Measurements from ENCODE around the gene ARHGEF33. TPM values are rescaled to one million over a fixed set of nuclear protein-coding genes. Genes with fewer than 3 reads are reported as not detected.

Gene ARHGEF33
- total and polyA plus RNA-seq, 2 of the 13 experiments (the other 11 are each of a cell fraction or from before 2014, with no cell fraction given), result 0.04 TPM; not detected in 1

DNA sequence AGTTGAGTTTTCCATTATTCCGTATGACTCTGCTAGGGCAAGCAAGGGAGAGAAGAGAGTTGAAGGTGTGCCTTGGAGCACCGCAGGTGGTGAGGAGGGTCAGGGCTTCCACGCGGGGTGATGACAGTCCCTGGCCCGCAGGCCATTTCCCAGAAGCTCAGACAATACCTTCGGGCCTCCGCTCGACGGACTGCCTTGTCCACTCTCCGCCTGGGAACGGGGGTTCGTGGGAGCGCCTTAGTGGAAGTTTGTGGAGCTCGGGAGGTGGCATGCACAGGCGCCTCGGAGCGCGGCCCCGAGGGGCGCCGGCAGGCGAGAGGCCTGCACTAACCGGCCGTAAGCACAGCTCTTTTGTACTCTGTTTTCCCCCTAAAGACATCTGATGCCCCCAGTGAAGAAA is 69.8 kb downstream of the ARHGEF33 start:
- H3K9me3 ChIP-seq (ENCODE audit: low read length), result no peaks in the 10 kb centered on the region
- no peaks in the 10 kb centered on the region for H3K27me3 ChIP-seq (ENCODE audit: control insufficient read depth in 1 of 2, insufficient read depth in 2 of 2, low read length in 2 of 2)
- TF ChIP-seq, protein P1, sequence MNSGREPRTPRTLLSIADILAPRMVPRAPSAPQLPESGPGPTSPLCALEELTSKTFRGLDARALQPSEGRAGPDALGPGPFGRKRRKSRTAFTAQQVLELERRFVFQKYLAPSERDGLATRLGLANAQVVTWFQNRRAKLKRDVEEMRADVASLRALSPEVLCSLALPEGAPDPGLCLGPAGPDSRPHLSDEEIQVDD (CRISPR knock-in tag; IDR thresholded peaks at IDR 0.05; ENCODE audit: borderline replicate concordance), result no peak
- TF ChIP-seq ZNF235 (CRISPR knock-in tag; IDR thresholded peaks at IDR 0.05; ENCODE audit: borderline replicate concordance) (no peak), ZNF619 (CRISPR knock-in tag; IDR thresholded peaks at IDR 0.05) (no peak), ZNF569 (CRISPR knock-in tag; IDR thresholded peaks at IDR 0.05; ENCODE audit: borderline replicate concordance) (no peak), KDM5A (IDR thresholded peaks at IDR 0.05; ENCODE audit: borderline replicate concordance, low read length) (no peak), FOXM1 (CRISPR knock-in tag; IDR thresholded peaks at IDR 0.05) (no peak), ZNF563 (CRISPR knock-in tag; IDR thresholded peaks at IDR 0.05) (no peak), ZBTB38 (CRISPR knock-in tag; IDR thresholded peaks at IDR 0.05) (no peak)
- TF ChIP-seq, protein P2, sequence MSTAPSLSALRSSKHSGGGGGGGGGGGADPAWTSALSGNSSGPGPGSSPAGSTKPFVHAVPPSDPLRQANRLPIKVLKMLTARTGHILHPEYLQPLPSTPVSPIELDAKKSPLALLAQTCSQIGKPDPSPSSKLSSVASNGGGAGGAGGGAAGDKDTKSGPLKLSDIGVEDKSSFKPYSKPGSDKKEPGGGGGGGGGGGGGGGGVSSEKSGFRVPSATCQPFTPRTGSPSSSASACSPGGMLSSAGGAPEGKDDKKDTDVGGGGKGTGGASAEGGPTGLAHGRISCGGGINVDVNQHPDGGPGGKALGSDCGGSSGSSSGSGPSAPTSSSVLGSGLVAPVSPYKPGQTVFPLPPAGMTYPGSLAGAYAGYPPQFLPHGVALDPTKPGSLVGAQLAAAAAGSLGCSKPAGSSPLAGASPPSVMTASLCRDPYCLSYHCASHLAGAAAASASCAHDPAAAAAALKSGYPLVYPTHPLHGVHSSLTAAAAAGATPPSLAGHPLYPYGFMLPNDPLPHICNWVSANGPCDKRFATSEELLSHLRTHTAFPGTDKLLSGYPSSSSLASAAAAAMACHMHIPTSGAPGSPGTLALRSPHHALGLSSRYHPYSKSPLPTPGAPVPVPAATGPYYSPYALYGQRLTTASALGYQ (CRISPR knock-in tag; IDR thresholded peaks at IDR 0.05), result no peak
- TF ChIP-seq, protein P3, sequence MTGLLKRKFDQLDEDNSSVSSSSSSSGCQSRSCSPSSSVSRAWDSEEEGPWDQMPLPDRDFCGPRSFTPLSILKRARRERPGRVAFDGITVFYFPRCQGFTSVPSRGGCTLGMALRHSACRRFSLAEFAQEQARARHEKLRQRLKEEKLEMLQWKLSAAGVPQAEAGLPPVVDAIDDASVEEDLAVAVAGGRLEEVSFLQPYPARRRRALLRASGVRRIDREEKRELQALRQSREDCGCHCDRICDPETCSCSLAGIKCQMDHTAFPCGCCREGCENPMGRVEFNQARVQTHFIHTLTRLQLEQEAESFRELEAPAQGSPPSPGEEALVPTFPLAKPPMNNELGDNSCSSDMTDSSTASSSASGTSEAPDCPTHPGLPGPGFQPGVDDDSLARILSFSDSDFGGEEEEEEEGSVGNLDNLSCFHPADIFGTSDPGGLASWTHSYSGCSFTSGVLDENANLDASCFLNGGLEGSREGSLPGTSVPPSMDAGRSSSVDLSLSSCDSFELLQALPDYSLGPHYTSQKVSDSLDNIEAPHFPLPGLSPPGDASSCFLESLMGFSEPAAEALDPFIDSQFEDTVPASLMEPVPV (CRISPR knock-in tag; IDR thresholded peaks at IDR 0.05), result no peak
- TF ChIP-seq, protein P4, sequence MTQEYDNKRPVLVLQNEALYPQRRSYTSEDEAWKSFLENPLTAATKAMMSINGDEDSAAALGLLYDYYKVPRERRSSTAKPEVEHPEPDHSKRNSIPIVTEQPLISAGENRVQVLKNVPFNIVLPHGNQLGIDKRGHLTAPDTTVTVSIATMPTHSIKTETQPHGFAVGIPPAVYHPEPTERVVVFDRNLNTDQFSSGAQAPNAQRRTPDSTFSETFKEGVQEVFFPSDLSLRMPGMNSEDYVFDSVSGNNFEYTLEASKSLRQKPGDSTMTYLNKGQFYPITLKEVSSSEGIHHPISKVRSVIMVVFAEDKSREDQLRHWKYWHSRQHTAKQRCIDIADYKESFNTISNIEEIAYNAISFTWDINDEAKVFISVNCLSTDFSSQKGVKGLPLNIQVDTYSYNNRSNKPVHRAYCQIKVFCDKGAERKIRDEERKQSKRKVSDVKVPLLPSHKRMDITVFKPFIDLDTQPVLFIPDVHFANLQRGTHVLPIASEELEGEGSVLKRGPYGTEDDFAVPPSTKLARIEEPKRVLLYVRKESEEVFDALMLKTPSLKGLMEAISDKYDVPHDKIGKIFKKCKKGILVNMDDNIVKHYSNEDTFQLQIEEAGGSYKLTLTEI (CRISPR knock-in tag; conservative IDR thresholded peaks at IDR 0.05), result no peak
- TF ChIP-seq, protein P5, sequence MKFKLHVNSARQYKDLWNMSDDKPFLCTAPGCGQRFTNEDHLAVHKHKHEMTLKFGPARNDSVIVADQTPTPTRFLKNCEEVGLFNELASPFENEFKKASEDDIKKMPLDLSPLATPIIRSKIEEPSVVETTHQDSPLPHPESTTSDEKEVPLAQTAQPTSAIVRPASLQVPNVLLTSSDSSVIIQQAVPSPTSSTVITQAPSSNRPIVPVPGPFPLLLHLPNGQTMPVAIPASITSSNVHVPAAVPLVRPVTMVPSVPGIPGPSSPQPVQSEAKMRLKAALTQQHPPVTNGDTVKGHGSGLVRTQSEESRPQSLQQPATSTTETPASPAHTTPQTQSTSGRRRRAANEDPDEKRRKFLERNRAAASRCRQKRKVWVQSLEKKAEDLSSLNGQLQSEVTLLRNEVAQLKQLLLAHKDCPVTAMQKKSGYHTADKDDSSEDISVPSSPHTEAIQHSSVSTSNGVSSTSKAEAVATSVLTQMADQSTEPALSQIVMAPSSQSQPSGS (CRISPR knock-in tag; IDR thresholded peaks at IDR 0.05), result no peak
- TF ChIP-seq, protein P6, sequence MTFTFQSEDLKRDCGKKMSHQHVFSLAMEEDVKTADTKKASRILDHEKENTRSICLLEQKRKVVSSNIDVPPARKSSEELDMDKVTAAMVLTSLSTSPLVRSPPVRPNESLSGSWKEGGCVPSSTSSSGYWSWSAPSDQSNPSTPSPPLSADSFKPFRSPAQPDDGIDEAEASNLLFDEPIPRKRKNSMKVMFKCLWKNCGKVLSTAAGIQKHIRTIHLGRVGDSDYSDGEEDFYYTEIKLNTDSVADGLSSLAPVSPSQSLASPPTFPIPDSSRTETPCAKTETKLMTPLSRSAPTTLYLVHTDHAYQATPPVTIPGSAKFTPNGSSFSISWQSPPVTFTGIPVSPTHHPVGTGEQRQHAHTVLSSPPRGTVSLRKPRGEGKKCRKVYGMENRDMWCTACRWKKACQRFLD (CRISPR knock-in tag; IDR thresholded peaks at IDR 0.05; ENCODE audit: borderline replicate concordance), result no peak
- TF ChIP-seq, protein P7, sequence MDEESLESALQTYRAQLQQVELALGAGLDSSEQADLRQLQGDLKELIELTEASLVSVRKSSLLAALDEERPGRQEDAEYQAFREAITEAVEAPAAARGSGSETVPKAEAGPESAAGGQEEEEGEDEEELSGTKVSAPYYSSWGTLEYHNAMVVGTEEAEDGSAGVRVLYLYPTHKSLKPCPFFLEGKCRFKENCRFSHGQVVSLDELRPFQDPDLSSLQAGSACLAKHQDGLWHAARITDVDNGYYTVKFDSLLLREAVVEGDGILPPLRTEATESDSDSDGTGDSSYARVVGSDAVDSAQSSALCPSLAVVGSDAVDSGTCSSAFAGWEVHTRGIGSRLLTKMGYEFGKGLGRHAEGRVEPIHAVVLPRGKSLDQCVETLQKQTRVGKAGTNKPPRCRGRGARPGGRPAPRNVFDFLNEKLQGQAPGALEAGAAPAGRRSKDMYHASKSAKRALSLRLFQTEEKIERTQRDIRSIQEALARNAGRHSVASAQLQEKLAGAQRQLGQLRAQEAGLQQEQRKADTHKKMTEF (CRISPR knock-in tag; IDR thresholded peaks at IDR 0.05), result no peak

More for the DNA sequence above, 69.8 kb downstream of the ARHGEF33 start:
- ATAC-seq (no peak), FAIRE-seq (no peak), DNase-seq (ENCODE audit: low spot score) (no peak)
- no TSS peak for BruUV-seq (replicated peaks)
- in situ Hi-C loops (cut with HindIII; ENCODE audit: extremely low pct_ligation_motif_present, low pct_unique_long_range_greater_than_20kb) (no loop called here), intact Hi-C loops (cut with micrococcal nuclease; ENCODE audit: unreplicated experiment) (no loop called here)
- Histone ChIP-seq H3K36me3 (replicated peaks in 1 of 2; ENCODE audit: control insufficient read depth in 1 of 2, insufficient read depth in 2 of 2, low read length in 2 of 2) (no peaks in the 10 kb centered on the region), H4K20me1 (ENCODE audit: insufficient read depth, low read length) (no peaks in the 10 kb centered on the region), H3K4me1 (ENCODE audit: insufficient read depth, low read length) (peaks cover 7% of the 10 kb centered on the region; the same call in 1 of the 2 replicates), H3K4me3 (replicated peaks in 1 of 3; ENCODE audit: insufficient read depth in 1 of 3, low read depth in 2 of 3, low read length in 3 of 3) (no peak overlapping the region), H3K79me2 (ENCODE audit: insufficient read depth, low read length) (no peaks in the 10 kb centered on the region), H3K27ac (ENCODE audit: extremely low read length, insufficient read depth, low read length) (no peak overlapping the region), H3K9ac (ENCODE audit: insufficient read depth, low read depth, low read length) (no peak overlapping the region), H2AFZ (ENCODE audit: low read length) (no peak overlapping the region), H3K4me2 (ENCODE audit: low read depth, low read length) (no peak overlapping the region)
- WGBS (ENCODE audit: low lambda C conversion rate), result 86% methylated on average over 24 of the region's 24 CpGs
- POLR2A ChIA-PET, result no interaction called here
- CTCF ChIA-PET (ENCODE audit: low intra/inter-chr PET ratio, low total read pairs), result no interaction called here
